Epithelial cell of prostate (primary cell): ENCODE results near the gene TMEM222.
A peak's percentile ranks its signal among the peaks of the same experiment; 100 is the strongest.

ENCODE experiments used
- DNase-seq: peaks from one replicate; pipeline ENCODE4 v3.0.0-alpha.2; 2011; ENCODE audit warnings: low read depth, low spot score
- H3K27ac ChIP-seq: fragments of 450-650 bp; 2 replicates; pipeline ENCODE4 v1.5.1; 2017; ENCODE audit warnings: mild to moderate bottlenecking

The TMEM222 gene

GRCh38 chr1:27338751-27339150 lies 16.8 kb downstream of the TMEM222 start:
- no peak for DNase-seq
- no peak overlapping the region for H3K27ac ChIP-seq

GRCh38 chr1:27339213-27339612 lies 17.2 kb downstream of the TMEM222 start:
- no peak overlapping the region for H3K27ac ChIP-seq
- no peak for DNase-seq

GRCh38 chr1:27341525-27342252 lies 19.7 kb downstream of the TMEM222 start, which contains the start of gene SYTL1:
Gene SYTL1, plus strand, starts transcription at chr1:27342022. Its CDS starts 3,313 bp downstream, at chr1:27345335.
- DNase-seq, result peak; percentile 52
- H3K27ac ChIP-seq, result peak within 1 kb of the TSS; percentile 94

- no peak for DNase-seq
- H3K27ac ChIP-seq, result peak overlapping the region; percentile 94
Observed at GRCh38 chr1:27342391-27342777, 20.4 kb downstream of the TMEM222 start.

GRCh38 chr1:27342778-27343638 lies 21.0 kb downstream of the TMEM222 start:
- peak overlapping the region; percentile 94 for H3K27ac ChIP-seq
- peak; percentile 87 for DNase-seq

- DNase-seq, result no peak
- H3K27ac ChIP-seq, result peak overlapping the region; percentile 94
Observed at GRCh38 chr1:27343639-27344025, 21.7 kb downstream of the TMEM222 start.

GRCh38 chr1:27345272-27345671 lies 23.3 kb downstream of the TMEM222 start:
- no peak overlapping the region for H3K27ac ChIP-seq
- DNase-seq, result no peak

- no peak overlapping the region for H3K27ac ChIP-seq
Observed at GRCh38 chr1:27346357-27346756, 24.4 kb downstream of the TMEM222 start.

GRCh38 chr1:27346991-27347624 lies 25.1 kb downstream of the TMEM222 start:
- H3K27ac ChIP-seq, result no peak overlapping the region
- DNase-seq, result no peak

More at GRCh38 chr1:27346357-27346756, 24.4 kb downstream of the TMEM222 start:
- DNase-seq, result no peak

GRCh38 chr1:27348861-27349783 lies 27.2 kb downstream of the TMEM222 start:
- DNase-seq, result no peak
- H3K27ac ChIP-seq, result peak overlapping the region; percentile 37

- H3K27ac ChIP-seq, result no peak overlapping the region
- DNase-seq, result no peak
Observed at GRCh38 chr1:27349784-27350662, 28.1 kb downstream of the TMEM222 start.

- no peak overlapping the region for H3K27ac ChIP-seq
- no peak for DNase-seq
Observed at GRCh38 chr1:27350663-27351540, 28.9 kb downstream of the TMEM222 start.

GRCh38 chr1:27351541-27352107 lies 29.7 kb downstream of the TMEM222 start:
- no peak for DNase-seq
- no peak overlapping the region for H3K27ac ChIP-seq

GRCh38 chr1:27353166-27353565 lies 31.2 kb downstream of the TMEM222 start:
- H3K27ac ChIP-seq, result no peak overlapping the region

GRCh38 chr1:27353629-27354028 lies 31.7 kb downstream of the TMEM222 start:
- DNase-seq, result no peak
- no peak overlapping the region for H3K27ac ChIP-seq

More at GRCh38 chr1:27353166-27353565, 31.2 kb downstream of the TMEM222 start:
- no peak for DNase-seq

- H3K27ac ChIP-seq, result no peak overlapping the region
- DNase-seq, result no peak
Observed at GRCh38 chr1:27355683-27356082, 33.7 kb downstream of the TMEM222 start.

- H3K27ac ChIP-seq, result no peak overlapping the region
- no peak for DNase-seq
Observed at GRCh38 chr1:27356277-27356618, 34.3 kb downstream of the TMEM222 start.
